ENCODE results near the gene MTCL1.

The MTCL1 gene

GRCh38 chr18:8688216-8688800 lies 17.0 kb upstream of the MTCL1 start:
- no peak for DNase-seq

- no peak for DNase-seq
These were observed 16.5 kb upstream of the MTCL1 start for GRCh38 chr18:8688816-8689215.

GRCh38 chr18:8689517-8689916 lies 15.8 kb upstream of the MTCL1 start:
- no peak for DNase-seq

GRCh38 chr18:8694891-8695290 lies 10.5 kb upstream of the MTCL1 start:
- DNase-seq: no peak

GRCh38 chr18:8695932-8696517 lies 9.3 kb upstream of the MTCL1 start:
- no peak for DNase-seq

- peak; percentile 85 for DNase-seq
These were observed 8.6 kb upstream of the MTCL1 start for GRCh38 chr18:8696749-8697211.

- DNase-seq: no peak
These were observed 6.2 kb upstream of the MTCL1 start for GRCh38 chr18:8699126-8699525.

- no peak for DNase-seq
These were observed 5.4 kb upstream of the MTCL1 start for GRCh38 chr18:8699948-8700347.

- DNase-seq: no peak
These were observed 3.7 kb upstream of the MTCL1 start for GRCh38 chr18:8701546-8702118.

- no peak for DNase-seq
These were observed 2.7 kb upstream of the MTCL1 start for GRCh38 chr18:8702668-8703067.

GRCh38 chr18:8703092-8703709 lies 2.2 kb upstream of the MTCL1 start:
- no peak for DNase-seq

- no peak for DNase-seq
These were observed 1.5 kb upstream of the MTCL1 start for GRCh38 chr18:8703781-8704301.

GRCh38 chr18:8704361-8705237 lies 757 bp upstream of the MTCL1 start:
- DNase-seq: peak; percentile 81

- DNase-seq: peak; percentile 34
These were observed 820 bp downstream of the MTCL1 start for GRCh38 chr18:8705961-8706790.

- peak; percentile 33 for DNase-seq
These were observed 1.6 kb downstream of the MTCL1 start for GRCh38 chr18:8706791-8707555.

GRCh38 chr18:8707556-8708300 lies 2.4 kb downstream of the MTCL1 start:
- DNase-seq: no peak

GRCh38 chr18:8708670-8709069 lies 3.3 kb downstream of the MTCL1 start:
- DNase-seq: no peak

- no peak for DNase-seq
These were observed 4.1 kb downstream of the MTCL1 start for GRCh38 chr18:8709248-8710059.

GRCh38 chr18:8711736-8712135 lies 6.4 kb downstream of the MTCL1 start:
- no peak for DNase-seq

- DNase-seq: no peak
These were observed 8.3 kb downstream of the MTCL1 start for GRCh38 chr18:8713691-8714090.
